Ramos (cell line): Measurements from ENCODE around the gene DQX1.

ENCODE experiments used
- in situ Hi-C: fragments of 300-500 bp; cut with MboI; formaldehyde crosslinking; loops from one replicate; pipeline ENCODE4 v1.14.3; 2022; ENCODE audit warnings: low sequenced_read_pairs; ENCODE audit not compliant: unreplicated experiment

Gene DQX1

GRCh38 chr2:74512744-74513604 is 13.1 kb downstream of the DQX1 start:
- in situ Hi-C loops = no loop called here

- in situ Hi-C loops = no loop called here
Observed at GRCh38 chr2:74511104-74511989, 14.7 kb downstream of the DQX1 start.

DNA sequence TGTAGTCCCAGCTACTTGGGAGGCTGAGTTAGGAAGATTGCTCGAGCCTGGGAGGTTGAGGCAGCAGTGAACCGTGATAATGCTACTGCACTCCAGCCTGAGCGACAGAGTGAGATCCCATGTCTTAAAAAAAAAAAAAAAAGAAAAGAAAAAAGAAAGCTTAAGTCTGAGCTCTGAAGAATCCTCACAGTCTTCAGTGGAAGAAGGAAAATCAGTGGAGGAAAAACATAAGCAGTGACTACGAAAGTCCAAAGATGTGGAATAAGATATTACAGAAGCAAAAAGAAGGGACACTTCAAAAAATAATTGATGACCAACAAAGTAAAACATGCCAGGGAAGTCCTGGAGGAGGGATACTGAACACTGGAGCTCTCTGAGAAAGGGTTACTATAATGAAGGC is 15.8 kb downstream of the DQX1 start:
- in situ Hi-C loops = no loop called here

GRCh38 chr2:74507926-74508520 is 18.0 kb downstream of the DQX1 start:
- in situ Hi-C loops = no loop called here

DNA sequence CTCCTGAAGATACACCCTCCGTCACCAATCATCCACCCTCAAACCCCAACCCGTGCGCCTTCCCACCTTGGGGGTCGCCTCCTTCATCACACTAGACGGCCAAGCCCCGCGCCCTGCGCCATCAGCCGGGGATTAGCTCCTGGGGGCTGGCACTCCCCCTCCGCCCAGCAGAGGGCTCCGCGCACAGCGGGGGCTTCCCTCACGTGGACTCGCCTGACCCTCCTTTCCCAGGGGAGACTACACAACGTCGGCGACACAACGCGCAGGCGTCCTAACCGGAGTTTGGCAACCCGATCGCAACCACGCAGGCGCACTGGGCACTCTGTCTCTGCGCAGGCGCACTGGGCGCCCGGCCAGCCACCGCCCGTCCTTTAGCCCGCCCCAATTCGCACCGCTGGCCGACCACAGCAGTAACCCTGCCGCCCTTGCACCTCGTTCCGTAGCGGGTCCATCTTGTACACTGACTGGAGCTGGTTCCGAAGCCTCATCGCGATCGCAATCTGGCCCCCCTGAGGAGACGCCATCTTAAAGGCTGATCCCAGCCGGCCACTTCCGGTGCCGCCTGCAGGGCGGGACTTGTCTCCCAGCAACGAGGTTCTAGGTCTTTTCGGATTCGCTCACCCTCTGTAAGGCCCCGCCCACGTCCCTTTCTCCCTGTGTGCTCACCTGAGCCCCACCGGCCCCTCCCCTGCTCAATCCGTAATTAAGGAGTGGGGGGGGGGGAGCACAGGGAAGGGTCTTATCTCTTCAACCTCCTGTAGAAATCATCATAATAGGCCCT is 18.7 kb downstream of the DQX1 start, which contains the start of gene PCGF1:
Gene PCGF1, minus strand, starts transcription at position 551 of the 781 bp plus-strand sequence. Its CDS starts 27 bp downstream, at position 524.
- in situ Hi-C loops = no loop called here

GRCh38 chr2:74505448-74506246 is 20.4 kb downstream of the DQX1 start:
- in situ Hi-C loops = no loop called here

DNA sequence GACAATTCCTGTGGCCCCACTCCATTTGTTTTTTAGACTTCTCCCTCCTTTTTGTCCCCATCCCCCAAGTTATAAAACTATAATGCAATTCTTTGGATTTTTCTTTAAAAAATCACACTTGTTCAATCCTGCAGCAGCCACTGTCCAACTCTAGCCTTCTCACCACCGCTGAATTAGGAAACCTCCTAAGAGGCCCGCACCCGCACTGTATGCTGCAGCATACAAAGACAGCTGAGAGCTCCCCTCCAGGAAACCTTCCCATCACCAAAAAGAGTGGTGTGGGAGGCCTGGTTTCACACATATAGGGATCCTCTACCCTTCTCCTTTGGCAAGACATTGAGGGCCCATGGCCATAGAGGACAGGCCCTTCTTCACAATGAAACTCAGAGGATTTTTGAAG is 21.4 kb downstream of the DQX1 start:
- in situ Hi-C loops = no loop called here

DNA sequence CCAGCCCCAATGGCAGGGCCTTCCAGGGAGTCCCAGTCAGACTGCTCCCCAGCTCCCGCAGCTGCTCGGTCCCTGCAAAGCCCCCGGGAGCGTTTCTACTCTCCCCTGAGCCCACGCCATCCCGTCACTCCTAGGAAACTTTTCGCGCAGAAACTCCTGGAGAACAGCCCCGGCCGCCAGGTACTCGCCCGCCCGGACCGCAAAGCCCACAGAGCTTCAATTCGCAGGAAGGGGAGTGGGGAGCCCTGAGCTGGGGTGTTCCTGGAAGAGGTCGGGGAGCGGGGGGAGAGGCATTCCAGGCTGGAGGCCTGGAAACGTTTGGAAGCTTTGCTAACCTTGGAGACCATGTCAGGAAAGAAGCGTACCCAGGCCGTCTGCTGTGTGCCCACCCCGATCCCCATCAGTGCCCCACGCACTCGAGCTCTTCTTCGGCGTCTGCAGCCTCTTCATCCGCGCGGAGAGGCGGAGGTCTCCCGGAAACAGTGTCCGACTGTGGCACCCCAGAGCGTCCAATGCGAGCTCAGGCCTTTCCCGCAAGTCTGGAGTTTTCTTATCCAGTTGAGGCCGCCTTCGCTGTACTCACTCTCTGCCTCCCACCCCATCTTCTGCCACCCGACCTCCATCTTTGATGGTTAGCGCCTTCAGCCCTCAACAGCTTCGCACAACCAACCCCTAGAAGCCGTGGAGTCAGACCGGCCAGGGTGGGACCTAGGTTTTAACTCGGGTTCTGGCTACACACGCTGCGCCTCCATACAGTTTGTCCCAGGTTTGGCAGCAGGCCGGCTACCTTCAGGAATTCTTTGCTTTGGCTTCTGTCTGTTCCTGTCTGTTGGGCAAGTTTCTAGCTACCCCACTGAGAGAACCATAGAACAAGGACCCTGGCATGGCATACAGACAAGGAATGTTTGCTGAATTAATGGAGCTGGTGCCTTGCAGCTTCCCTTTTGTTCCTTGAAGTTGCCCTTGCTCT is 22.2 kb downstream of the DQX1 start:
- in situ Hi-C loops = no loop called here

GRCh38 chr2:74502720-74503505 is 23.1 kb downstream of the DQX1 start:
- in situ Hi-C loops = no loop called here

DNA sequence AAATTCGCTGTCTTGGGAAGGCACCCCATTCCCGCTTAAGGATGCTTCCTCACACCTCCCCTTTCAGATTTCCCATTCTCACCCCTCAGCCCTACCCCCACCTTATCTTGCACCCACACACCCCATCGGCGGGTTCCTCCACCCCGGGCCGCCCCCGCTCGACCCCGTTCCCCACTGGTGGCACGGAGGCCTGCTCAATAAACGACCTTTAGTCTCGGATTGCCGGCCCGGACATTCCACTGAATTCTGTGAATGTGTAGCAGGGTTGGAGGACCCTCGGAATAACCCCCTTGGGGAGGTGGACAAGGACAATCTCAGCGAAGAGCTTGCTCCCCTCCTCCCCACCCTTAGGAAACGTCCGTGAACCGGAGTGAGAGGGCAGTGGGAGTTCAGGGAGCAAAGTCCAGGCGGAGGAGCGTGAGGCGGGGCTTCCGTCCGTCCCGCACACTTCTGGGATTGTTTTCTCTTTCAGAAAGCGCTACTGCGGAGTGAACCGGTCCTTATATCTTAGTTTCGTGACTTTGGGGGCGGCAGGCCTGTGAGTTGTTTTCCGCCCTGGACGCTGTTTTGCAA is 23.8 kb downstream of the DQX1 start:
- in situ Hi-C loops = no loop called here

DNA sequence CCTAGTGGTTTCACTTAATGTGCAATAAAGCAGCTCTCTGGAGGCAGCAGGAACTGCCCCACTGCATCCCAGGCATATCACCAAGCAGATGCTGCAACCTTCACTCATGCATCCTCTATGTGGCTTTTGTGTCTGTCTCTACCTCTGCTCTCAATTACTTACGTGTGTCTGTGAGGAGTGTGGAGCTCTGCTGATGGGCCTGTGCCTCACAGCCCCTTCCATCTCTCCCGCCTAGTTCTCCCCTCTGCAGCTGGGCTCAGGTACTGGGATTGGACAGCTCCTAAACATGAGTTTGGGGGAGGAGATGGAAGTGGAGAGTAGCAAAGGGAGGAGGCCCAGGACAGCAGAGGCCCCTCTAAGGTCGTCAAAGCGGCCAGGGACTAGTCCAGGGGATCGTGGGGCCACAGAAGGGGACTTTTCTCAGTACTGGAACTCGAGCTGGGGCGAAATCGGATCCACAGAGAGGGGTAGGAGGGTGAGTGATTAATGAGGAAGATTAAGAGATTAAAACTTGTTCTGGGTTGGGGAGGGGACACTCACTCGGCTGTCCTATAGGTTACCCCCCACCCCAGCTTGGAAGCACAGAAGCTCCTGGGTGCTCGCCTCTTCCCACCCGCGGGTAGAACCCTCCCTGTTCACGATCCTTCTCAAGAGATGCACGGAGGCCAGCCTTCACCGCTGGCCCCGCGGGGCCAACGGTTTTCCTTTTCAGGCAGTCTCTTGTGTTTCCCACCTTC is 24.5 kb downstream of the DQX1 start:
- in situ Hi-C loops = no loop called here

GRCh38 chr2:74500578-74500946 is 25.5 kb downstream of the DQX1 start:
- in situ Hi-C loops = no loop called here

- in situ Hi-C loops = no loop called here
Observed at GRCh38 chr2:74499940-74500577, 26.0 kb downstream of the DQX1 start.

DNA sequence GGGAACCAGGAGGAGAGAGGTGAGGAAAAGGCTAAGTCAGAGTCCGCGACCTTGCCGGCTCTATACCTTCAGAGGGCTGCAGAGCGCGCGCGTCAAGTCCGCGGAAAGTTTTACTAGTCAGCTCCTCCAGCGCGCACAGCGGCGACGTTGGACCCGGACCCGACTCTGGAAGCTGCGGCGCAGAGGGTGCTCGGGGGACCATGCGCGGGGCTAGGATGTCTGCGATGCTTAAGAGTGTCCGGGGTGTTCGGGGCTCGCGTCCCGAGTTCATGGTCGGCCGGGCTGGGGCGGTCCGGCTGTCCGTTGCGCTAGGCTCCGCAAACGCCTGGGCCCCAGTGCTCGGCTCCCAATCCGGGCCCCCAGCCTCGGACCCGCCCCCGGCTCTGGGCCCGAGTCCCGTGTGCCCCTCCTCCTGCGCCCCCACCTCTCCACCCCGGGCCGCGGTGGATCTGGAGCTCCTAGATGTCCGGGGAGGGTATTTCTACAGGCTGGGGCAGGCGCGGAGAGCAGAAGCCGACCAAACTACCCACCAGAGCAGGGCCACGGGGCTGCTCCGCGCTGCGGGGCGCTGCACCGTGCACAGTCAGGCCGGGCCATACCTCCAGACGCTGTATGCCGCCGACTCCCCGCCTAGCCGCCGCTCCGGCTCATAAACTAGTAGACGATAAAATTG is 26.6 kb downstream of the DQX1 start, which contains the start of gene LBX2:
Gene LBX2, minus strand, starts transcription at position 337 of the 673 bp plus-strand sequence. Its CDS starts 66 bp downstream, at position 271.
- in situ Hi-C loops = no loop called here
